HL-60 (cell line): ENCODE measurements around the gene CBR3.
"Not testable (repeated sequence)": the region's sequence is repeated elsewhere in the genome, so short reads cannot be mapped to it uniquely, and the experiment has no call there.

Source experiments
- DNase-seq, 2 experiments: peaks; one replicate each; pipeline ENCODE4 v3.0.0-alpha.2; 2010 to 2020; ENCODE audit warnings: low read depth in 1 of 2, low spot score in 1 of 2
- H3K27ac ChIP-seq: fragments of 250-450 bp; sonication (Bioruptor Pico); replicated peaks from 2 replicates; pipeline ENCODE4 v1.5.1; 2020; ENCODE audit warnings: mild to moderate bottlenecking, moderate library complexity
- H3K27me3 ChIP-seq: fragments of 250-450 bp; sonication (Bioruptor Pico); 2 replicates; pipeline ENCODE4 v1.5.1; 2021; ENCODE audit warnings: mild to moderate bottlenecking, moderate library complexity; ENCODE audit not compliant: insufficient read depth, poor library complexity, severe bottlenecking
- H3K4me3 ChIP-seq: replicated peaks from 2 replicates; pipeline ENCODE4 v1.5.1; 2011; ENCODE audit warnings: mild to moderate bottlenecking, control low read depth, low read length; ENCODE audit not compliant: insufficient read depth
- GABPA ChIP-seq: IDR thresholded peaks from 2 replicates; pipeline ENCODE4 v1.6.1; 2012; ENCODE audit warnings: low read depth
- POLR2AphosphoS5 ChIP-seq: IDR thresholded peaks from 2 replicates; pipeline ENCODE4 v1.6.1; 2012; ENCODE audit warnings: low read depth
- SPI1 ChIP-seq: IDR thresholded peaks from 2 replicates; pipeline ENCODE4 v1.6.1; 2012; ENCODE audit warnings: low read depth, mild to moderate bottlenecking, borderline replicate concordance
- TF ChIP-seq, protein P1 (sequence below): IDR thresholded peaks from one replicate; pipeline ENCODE4 v1.5.1; 2011; ENCODE audit warnings: low read length, control low read depth, inconsistent platforms; ENCODE audit not compliant: insufficient read depth
- TF ChIP-seq, protein P2 (sequence below): IDR thresholded peaks from 2 replicates; pipeline ENCODE4 v1.6.1; 2012; ENCODE audit warnings: low read depth; ENCODE audit not compliant: insufficient replicate concordance

The CBR3 gene

GRCh38 chr21:36132696-36133095 lies 2.2 kb upstream of the CBR3 start:
- Histone ChIP-seq H3K27ac (no peak overlapping the region), H3K27me3 (peaks cover 4% of the 10 kb centered on the region), H3K4me3 (no peak overlapping the region)
- no peak for TF ChIP-seq GABPA
- no peak for DNase-seq

GRCh38 chr21:36135391-36136102 lies 668 bp downstream of the CBR3 start:
- Histone ChIP-seq H3K27me3 (peaks cover 4% of the 10 kb centered on the region), H3K27ac (no peak overlapping the region), H3K4me3 (peak overlapping the region; percentile 48)
- peak; percentile 54 to 63 for DNase-seq
- TF ChIP-seq, protein P1, sequence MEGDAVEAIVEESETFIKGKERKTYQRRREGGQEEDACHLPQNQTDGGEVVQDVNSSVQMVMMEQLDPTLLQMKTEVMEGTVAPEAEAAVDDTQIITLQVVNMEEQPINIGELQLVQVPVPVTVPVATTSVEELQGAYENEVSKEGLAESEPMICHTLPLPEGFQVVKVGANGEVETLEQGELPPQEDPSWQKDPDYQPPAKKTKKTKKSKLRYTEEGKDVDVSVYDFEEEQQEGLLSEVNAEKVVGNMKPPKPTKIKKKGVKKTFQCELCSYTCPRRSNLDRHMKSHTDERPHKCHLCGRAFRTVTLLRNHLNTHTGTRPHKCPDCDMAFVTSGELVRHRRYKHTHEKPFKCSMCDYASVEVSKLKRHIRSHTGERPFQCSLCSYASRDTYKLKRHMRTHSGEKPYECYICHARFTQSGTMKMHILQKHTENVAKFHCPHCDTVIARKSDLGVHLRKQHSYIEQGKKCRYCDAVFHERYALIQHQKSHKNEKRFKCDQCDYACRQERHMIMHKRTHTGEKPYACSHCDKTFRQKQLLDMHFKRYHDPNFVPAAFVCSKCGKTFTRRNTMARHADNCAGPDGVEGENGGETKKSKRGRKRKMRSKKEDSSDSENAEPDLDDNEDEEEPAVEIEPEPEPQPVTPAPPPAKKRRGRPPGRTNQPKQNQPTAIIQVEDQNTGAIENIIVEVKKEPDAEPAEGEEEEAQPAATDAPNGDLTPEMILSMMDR: no peak
- TF ChIP-seq SPI1 (no peak), GABPA (no peak), POLR2AphosphoS5 (no peak)
- TF ChIP-seq, protein P2, sequence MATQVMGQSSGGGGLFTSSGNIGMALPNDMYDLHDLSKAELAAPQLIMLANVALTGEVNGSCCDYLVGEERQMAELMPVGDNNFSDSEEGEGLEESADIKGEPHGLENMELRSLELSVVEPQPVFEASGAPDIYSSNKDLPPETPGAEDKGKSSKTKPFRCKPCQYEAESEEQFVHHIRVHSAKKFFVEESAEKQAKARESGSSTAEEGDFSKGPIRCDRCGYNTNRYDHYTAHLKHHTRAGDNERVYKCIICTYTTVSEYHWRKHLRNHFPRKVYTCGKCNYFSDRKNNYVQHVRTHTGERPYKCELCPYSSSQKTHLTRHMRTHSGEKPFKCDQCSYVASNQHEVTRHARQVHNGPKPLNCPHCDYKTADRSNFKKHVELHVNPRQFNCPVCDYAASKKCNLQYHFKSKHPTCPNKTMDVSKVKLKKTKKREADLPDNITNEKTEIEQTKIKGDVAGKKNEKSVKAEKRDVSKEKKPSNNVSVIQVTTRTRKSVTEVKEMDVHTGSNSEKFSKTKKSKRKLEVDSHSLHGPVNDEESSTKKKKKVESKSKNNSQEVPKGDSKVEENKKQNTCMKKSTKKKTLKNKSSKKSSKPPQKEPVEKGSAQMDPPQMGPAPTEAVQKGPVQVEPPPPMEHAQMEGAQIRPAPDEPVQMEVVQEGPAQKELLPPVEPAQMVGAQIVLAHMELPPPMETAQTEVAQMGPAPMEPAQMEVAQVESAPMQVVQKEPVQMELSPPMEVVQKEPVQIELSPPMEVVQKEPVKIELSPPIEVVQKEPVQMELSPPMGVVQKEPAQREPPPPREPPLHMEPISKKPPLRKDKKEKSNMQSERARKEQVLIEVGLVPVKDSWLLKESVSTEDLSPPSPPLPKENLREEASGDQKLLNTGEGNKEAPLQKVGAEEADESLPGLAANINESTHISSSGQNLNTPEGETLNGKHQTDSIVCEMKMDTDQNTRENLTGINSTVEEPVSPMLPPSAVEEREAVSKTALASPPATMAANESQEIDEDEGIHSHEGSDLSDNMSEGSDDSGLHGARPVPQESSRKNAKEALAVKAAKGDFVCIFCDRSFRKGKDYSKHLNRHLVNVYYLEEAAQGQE: no peak

DNA sequence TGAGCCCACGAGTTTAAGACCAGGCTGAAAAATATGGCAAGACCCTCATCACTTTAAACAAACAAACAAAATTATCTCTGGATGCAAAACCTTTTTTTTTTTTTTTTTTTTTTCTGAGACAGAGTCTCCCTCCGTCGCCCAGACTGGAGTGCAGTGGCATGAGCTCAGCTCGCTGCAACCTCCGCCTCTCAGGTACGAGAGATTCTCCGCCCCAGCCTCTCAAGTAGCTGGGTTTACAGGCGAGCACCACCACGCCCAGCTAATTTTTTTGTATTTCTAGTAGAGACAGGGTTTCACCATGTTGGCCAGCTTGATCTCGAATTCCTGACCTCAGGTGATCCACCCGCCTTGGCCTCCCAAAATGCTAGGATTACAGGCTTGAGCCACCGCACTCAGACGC lies 4.9 kb downstream of the CBR3 start:
- H3K4me3 ChIP-seq, H3K27me3 ChIP-seq, DNase-seq, H3K27ac ChIP-seq: not testable (repeated sequence)

DNA sequence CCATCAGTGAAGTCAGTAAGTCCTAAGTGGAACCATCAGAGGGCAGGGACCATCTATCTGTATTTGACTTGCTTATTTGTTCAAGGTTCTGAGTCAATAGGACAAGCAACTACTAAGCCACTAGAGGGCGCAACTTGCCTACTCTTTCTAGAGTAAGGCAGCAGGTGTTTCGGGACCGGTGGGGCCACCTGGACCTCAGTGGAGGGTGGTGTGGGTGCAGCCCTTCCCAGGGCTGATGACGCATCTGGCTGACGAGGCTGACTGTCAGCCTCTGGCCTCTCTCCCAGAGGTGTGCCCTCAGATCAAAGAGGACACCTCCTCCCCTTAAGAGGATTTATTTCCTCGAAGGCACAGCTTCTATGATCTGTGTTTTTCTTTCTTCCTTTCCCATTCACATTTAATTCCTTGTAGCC lies 6.6 kb downstream of the CBR3 start:
- Histone ChIP-seq H3K27me3 (no peaks in the 10 kb centered on the region), H3K27ac (no peak overlapping the region), H3K4me3 (no peak overlapping the region)
- DNase-seq: peak; percentile 86 to 89
- no peak for TF ChIP-seq POLR2AphosphoS5
- TF ChIP-seq, protein P1: peak; percentile 68

- not testable (repeated sequence) for H3K27ac ChIP-seq, DNase-seq, H3K27me3 ChIP-seq, H3K4me3 ChIP-seq
These were observed 9.4 kb downstream of the CBR3 start for GRCh38 chr21:36144233-36144632.

GRCh38 chr21:36145259-36145658 lies 10.4 kb downstream of the CBR3 start:
- no peak for DNase-seq
- Histone ChIP-seq H3K27ac (peak overlapping the region; percentile 12; the same call in 1 of the 2 replicates), H3K4me3 (no peak overlapping the region), H3K27me3 (no peaks in the 10 kb centered on the region)
- TF ChIP-seq POLR2AphosphoS5 (no peak), SPI1 (no peak), GABPA (no peak)
- TF ChIP-seq, protein P1: no peak
- TF ChIP-seq, protein P2: no peak
